Right lobe of liver (tissue), 6 donors: ENCODE data around the gene STAT4. TPM values are rescaled to one million over a fixed set of nuclear protein-coding genes. Genes with fewer than 3 reads are reported as not detected.

Experiments used
- ATAC-seq, 4 donors: fragments of 200-7000 bp; cut with Tn5 transposase; one replicate each; pipeline ENCODE4 v1.9.1; 2020; ENCODE audit warnings: mild to moderate bottlenecking in 4 of 4, moderate library complexity in 4 of 4
- DNase-seq, 3 donors: peaks; one replicate each; pipeline ENCODE4 v3.0.0-alpha.2; 2020
- H3K27ac ChIP-seq, 3 donors: fragments of 200-600 bp; one replicate each; pipeline ENCODE4 v1.8.0; 2022
- H3K27me3 ChIP-seq, 2 donors: fragments of 200-600 bp; one replicate each; pipeline ENCODE4 v1.8.0; 2022
- H3K36me3 ChIP-seq, 4 donors: fragments of 200-600 bp; sonication (generic) in 1 of 4; one replicate each; pipeline versions ENCODE4 v1.5.1 to v1.8.0; 2017 to 2022; ENCODE audit warnings: control low read depth in 1 of 4
- H3K4me1 ChIP-seq, 4 donors: fragments of 200-600 bp; sonication (generic) in 1 of 4; one replicate each; pipeline versions ENCODE4 v1.5.1 to v1.8.0; 2017 to 2022; ENCODE audit warnings: control low read depth in 1 of 4
- H3K4me3 ChIP-seq, 3 donors: fragments of 200-600 bp; one replicate each; pipeline ENCODE4 v1.8.0; 2022
- H3K9me3 ChIP-seq, 4 donors: fragments of 200-600 bp; sonication (generic) in 1 of 4; one replicate each; pipeline versions ENCODE4 v1.5.1 to v1.8.0; 2017 to 2022; ENCODE audit warnings: control low read depth in 1 of 4
- CTCF ChIP-seq, 4 donors: fragments of 200-600 bp in 3 of 4; fragments of 450-650 bp in 1 of 4; IDR thresholded peaks; one replicate each; pipeline versions ENCODE4 v1.5.1 to v1.8.0; 2016 to 2022; ENCODE audit warnings: antibody characterized with exemption in 4 of 4, mild to moderate bottlenecking in 2 of 4
- POLR2A ChIP-seq: fragments of 450-650 bp; IDR thresholded peaks from one replicate; pipeline ENCODE4 v1.6.1; 2017; ENCODE audit warnings: antibody characterized with exemption, mild to moderate bottlenecking
- WGBS: methylation state at CpG from one replicate; pipeline ENCODE4 v1.1.6; 2018; ENCODE audit warnings: low coverage, low lambda C conversion rate; ENCODE audit not compliant: insufficient coverage; ENCODE audit errors: missing lambda C conversion rate; 5-methylcytosine and 5-hydroxymethylcytosine counted together
- intact Hi-C, 2 donors: fragments of 100-400 bp; cut with DNase I; formaldehyde crosslinking; loops; one replicate each; pipeline versions ENCODE4 v1.11.2 to v1.14.1; 2022
- total RNA-seq, 6 experiments: library from RNA; depleted of rRNA in 2 of 6; stranded (reverse); fragments of >200 nt in 2 of 6; fragmentation: NEBNext Ultra II Directional in 3 of 6; extraction: Animal tissue kit (Norgen Biotek cat#: 25700) in 3 of 6; gene quantifications; one replicate each; pipeline versions ENCODE4 v1.1.0 to v1.2.4, GENCODE V29; 2016 to 2023
- donor health status: DM: no; HTN: yes; CAD: no.
- donor health status: DM: no; HTN: no; CAD: no.
- donor health status: DM: no; HTN: no; CAD: no.
- donor health status: DM: no; HTN: yes; CAD: no.
- donor health status: DM: no; HTN: yes; CAD: no.

Gene STAT4
- total RNA-seq, 6 experiments from 2014 or later: 0.90 to 6.1 (median 3.2) TPM

GRCh38 chr2:191126386-191127085 is 24.3 kb downstream of the STAT4 start:
- intact Hi-C loops: no loop called here
- TF ChIP-seq POLR2A: no peak
- TF ChIP-seq CTCF (IDR thresholded peaks at IDR 0.05): no peak
- no peak overlapping the region for H3K27ac ChIP-seq
- no peak overlapping the region for H3K4me3 ChIP-seq
- no peaks in the 10 kb centered on the region for H3K4me1 ChIP-seq
- H3K9me3 ChIP-seq: no peaks in the 10 kb centered on the region
- 69% methylated on average over 4 of the region's 4 CpGs for WGBS
- ATAC-seq (peak in 2 of 4 donors; percentile 28 to 46), DNase-seq (no peak)
- H3K27me3 ChIP-seq: no peaks in the 10 kb centered on the region
- no peaks in the 10 kb centered on the region for H3K36me3 ChIP-seq

- H3K36me3 ChIP-seq: no peaks in the 10 kb centered on the region
- WGBS: 43% methylated on average over 2 of the region's 2 CpGs
- H3K27ac ChIP-seq: no peak overlapping the region
- no peaks in the 10 kb centered on the region for H3K4me1 ChIP-seq
- intact Hi-C loops: no loop called here
- TF ChIP-seq POLR2A (no peak), CTCF (IDR thresholded peaks at IDR 0.05) (no peak)
- DNase-seq (no peak), ATAC-seq (no peak)
- H3K4me3 ChIP-seq: no peak overlapping the region
- H3K9me3 ChIP-seq: no peaks in the 10 kb centered on the region
- no peaks in the 10 kb centered on the region for H3K27me3 ChIP-seq
Observed at GRCh38 chr2:191125646-191126045, 25.1 kb downstream of the STAT4 start.

- TF ChIP-seq POLR2A (no peak), CTCF (IDR thresholded peaks at IDR 0.05) (no peak)
- H3K4me3 ChIP-seq: no peak overlapping the region
- no peaks in the 10 kb centered on the region for H3K36me3 ChIP-seq
- intact Hi-C loops: no loop called here
- no peaks in the 10 kb centered on the region for H3K4me1 ChIP-seq
- H3K27me3 ChIP-seq: no peaks in the 10 kb centered on the region
- no peaks in the 10 kb centered on the region for H3K9me3 ChIP-seq
- DNase-seq (no peak), ATAC-seq (no peak)
- no peak overlapping the region for H3K27ac ChIP-seq
- WGBS: 78% methylated on average over 2 of the region's 2 CpGs
Observed at GRCh38 chr2:191122638-191123294, 28.0 kb downstream of the STAT4 start.

- no peak overlapping the region for H3K27ac ChIP-seq
- 70% methylated on average over 3 of the region's 3 CpGs for WGBS
- DNase-seq: no peak
- no peaks in the 10 kb centered on the region for H3K9me3 ChIP-seq
- TF ChIP-seq CTCF (IDR thresholded peaks at IDR 0.05) (no peak), POLR2A (no peak)
- no peaks in the 10 kb centered on the region for H3K4me1 ChIP-seq
- ATAC-seq: no peak
- intact Hi-C loops: no loop called here
- H3K36me3 ChIP-seq: no peaks in the 10 kb centered on the region
- H3K4me3 ChIP-seq: no peak overlapping the region
- H3K27me3 ChIP-seq: no peaks in the 10 kb centered on the region
Observed at GRCh38 chr2:191117341-191117740, 33.5 kb downstream of the STAT4 start.
